ENCODE results near the gene CDNF.

CDNF gene

DNA sequence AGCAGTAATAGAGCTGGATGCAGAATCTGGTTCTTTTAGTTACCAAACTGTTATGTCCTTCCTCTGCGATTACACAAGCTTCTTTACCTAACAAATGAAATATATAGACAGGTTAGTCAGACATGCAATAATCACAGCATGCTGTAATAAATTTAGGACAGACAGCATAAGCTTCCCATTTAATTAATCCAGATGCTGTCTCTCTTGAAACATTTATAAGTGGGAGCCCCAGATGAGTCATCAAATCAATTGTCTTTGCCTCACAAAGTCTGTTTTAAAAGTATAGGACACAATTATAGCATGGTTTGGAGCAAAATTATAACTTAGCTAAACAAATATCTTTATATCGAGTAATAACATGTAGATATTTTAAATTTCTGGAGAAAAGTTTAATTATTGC lies 1.6 kb downstream of the CDNF start:
- peaks cover 4% of the 10 kb centered on the region; the same call in 1 of the 2 replicates for H3K4me1 ChIP-seq (ENCODE audit: low read length)
- peaks cover 31% of the 10 kb centered on the region for H3K79me2 ChIP-seq (ENCODE audit: low read length)
- DNase-seq = no peak
- no peaks in the 10 kb centered on the region for H3K27me3 ChIP-seq (replicated peaks; ENCODE audit: insufficient read depth, low read length)
- H3K9me3 ChIP-seq (replicated peaks; ENCODE audit: insufficient read depth, low read length) = no peaks in the 10 kb centered on the region
- TF ChIP-seq EZH2phosphoT487 (IDR thresholded peaks at IDR 0.05; ENCODE audit: low read length) (no peak), CTCF (IDR thresholded peaks at IDR 0.05; ENCODE audit: low read length) (no peak), EZH2 (optimal IDR thresholded peaks at IDR 0.05; ENCODE audit: low read depth, low read length) (no peak)
- no peaks in the 10 kb centered on the region for H3K9me2 ChIP-seq (replicated peaks; ENCODE audit: insufficient read depth, low read length)
- no peaks in the 10 kb centered on the region; the same call in 1 of the 2 replicates for H3K36me3 ChIP-seq (replicated peaks; ENCODE audit: insufficient read depth, low read length)
- no peak overlapping the region for H3K9ac ChIP-seq (ENCODE audit: low read length)
- H3F3A ChIP-seq (ENCODE audit: insufficient read depth, low read length) = no peaks in the 10 kb centered on the region
- H2AFZ ChIP-seq (ENCODE audit: low read length) = no peak overlapping the region
- H3K4me3 ChIP-seq (ENCODE audit: low read length) = no peak overlapping the region
- H3K27ac ChIP-seq (ENCODE audit: low read length) = no peak overlapping the region
- no peaks in the 10 kb centered on the region for H4K20me1 ChIP-seq (ENCODE audit: insufficient read depth, low read length)
- no peak overlapping the region for H3K4me2 ChIP-seq (ENCODE audit: low read depth, low read length)

GRCh38 chr10:14833106-14833505 lies 4.7 kb downstream of the CDNF start:
- H3K4me2 ChIP-seq (ENCODE audit: low read depth, low read length) = no peak overlapping the region
- H3K4me1 ChIP-seq (ENCODE audit: low read length) = peaks cover 6% of the 10 kb centered on the region
- no peak overlapping the region for H3K4me3 ChIP-seq (ENCODE audit: low read length)
- H3K9ac ChIP-seq (ENCODE audit: low read length) = no peak overlapping the region
- no peaks in the 10 kb centered on the region for H3F3A ChIP-seq (ENCODE audit: insufficient read depth, low read length)
- no peaks in the 10 kb centered on the region for H3K36me3 ChIP-seq (replicated peaks; ENCODE audit: insufficient read depth, low read length)
- H3K27me3 ChIP-seq (replicated peaks; ENCODE audit: insufficient read depth, low read length) = no peaks in the 10 kb centered on the region
- no peak for DNase-seq
- H3K9me3 ChIP-seq (replicated peaks; ENCODE audit: insufficient read depth, low read length) = no peaks in the 10 kb centered on the region
- H3K79me2 ChIP-seq (ENCODE audit: low read length) = peaks cover under 1% of the 10 kb centered on the region
- no peak overlapping the region for H3K27ac ChIP-seq (ENCODE audit: low read length)
- H4K20me1 ChIP-seq (ENCODE audit: insufficient read depth, low read length) = no peaks in the 10 kb centered on the region
- no peaks in the 10 kb centered on the region for H3K9me2 ChIP-seq (replicated peaks; ENCODE audit: insufficient read depth, low read length)
- H2AFZ ChIP-seq (ENCODE audit: low read length) = no peak overlapping the region
- TF ChIP-seq CTCF (IDR thresholded peaks at IDR 0.05; ENCODE audit: low read length) (no peak), EZH2phosphoT487 (IDR thresholded peaks at IDR 0.05; ENCODE audit: low read length) (no peak), EZH2 (optimal IDR thresholded peaks at IDR 0.05; ENCODE audit: low read depth, low read length) (no peak)

DNA sequence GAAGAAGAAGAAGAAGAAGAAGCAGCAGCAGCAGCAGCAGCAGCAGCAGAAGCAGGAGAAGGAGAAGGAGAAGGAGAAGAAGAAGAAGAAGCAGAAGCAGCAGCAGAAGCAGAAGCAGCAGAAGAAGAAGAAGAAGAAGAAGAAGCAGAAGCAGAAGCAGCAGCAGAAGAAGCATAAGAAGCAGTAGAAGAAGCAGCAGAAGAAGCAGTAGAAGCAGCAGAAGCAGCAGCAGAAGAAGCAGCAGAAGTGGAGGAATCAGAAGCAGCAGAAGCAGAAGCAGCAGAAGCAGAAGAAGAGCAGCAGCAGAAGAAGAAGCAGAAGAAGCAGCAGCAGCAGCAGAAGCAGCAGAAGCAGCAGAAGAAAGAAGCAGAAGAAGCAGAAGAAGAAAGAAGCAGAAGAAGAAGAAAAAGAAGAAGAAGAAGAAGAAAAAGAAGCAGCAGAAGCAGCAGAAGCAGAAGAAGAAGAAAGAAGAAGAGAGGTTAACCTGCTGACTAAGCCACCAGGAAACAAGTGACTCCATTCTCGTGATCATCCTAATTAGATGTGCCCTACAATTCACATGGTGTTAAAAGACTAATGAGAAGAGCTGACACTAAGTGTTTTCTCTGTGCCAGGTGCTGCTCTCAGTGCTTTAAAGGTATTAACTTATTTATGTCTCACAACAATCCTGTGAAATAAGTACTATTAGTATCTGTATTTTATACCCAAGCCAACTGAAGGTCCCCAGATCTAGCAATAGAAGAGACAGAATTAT lies 11.6 kb downstream of the CDNF start:
- no peaks in the 10 kb centered on the region for H3K9me3 ChIP-seq (replicated peaks; ENCODE audit: insufficient read depth, low read length)
- H3K4me2 ChIP-seq (ENCODE audit: low read depth, low read length) = peak overlapping the region; percentile 74
- no peaks in the 10 kb centered on the region for H3K36me3 ChIP-seq (replicated peaks; ENCODE audit: insufficient read depth, low read length)
- H3K9me2 ChIP-seq (replicated peaks; ENCODE audit: insufficient read depth, low read length) = no peaks in the 10 kb centered on the region
- peak overlapping the region; percentile 77 for H2AFZ ChIP-seq (ENCODE audit: low read length)
- peak overlapping the region; percentile 69 for H3K27ac ChIP-seq (ENCODE audit: low read length)
- no peaks in the 10 kb centered on the region for H3K79me2 ChIP-seq (ENCODE audit: low read length)
- peaks cover 10% of the 10 kb centered on the region for H3F3A ChIP-seq (ENCODE audit: insufficient read depth, low read length)
- peaks cover 20% of the 10 kb centered on the region for H3K4me1 ChIP-seq (ENCODE audit: low read length)
- H3K9ac ChIP-seq (ENCODE audit: low read length) = peak overlapping the region; percentile 17; the same call in 1 of the 2 replicates
- TF ChIP-seq CTCF (IDR thresholded peaks at IDR 0.05; ENCODE audit: low read length) (no peak), EZH2 (optimal IDR thresholded peaks at IDR 0.05; ENCODE audit: low read depth, low read length) (no peak), EZH2phosphoT487 (IDR thresholded peaks at IDR 0.05; ENCODE audit: low read length) (no peak)
- DNase-seq = peak; percentile 76
- peak overlapping the region; percentile 16; the same call in 1 of the 2 replicates for H3K4me3 ChIP-seq (ENCODE audit: low read length)
- no peaks in the 10 kb centered on the region for H4K20me1 ChIP-seq (ENCODE audit: insufficient read depth, low read length)
- no peaks in the 10 kb centered on the region for H3K27me3 ChIP-seq (replicated peaks; ENCODE audit: insufficient read depth, low read length)

All from MM.1S (cell line).